ENCODE measurements around the gene TNPO1. TPM values are rescaled to one million over a fixed set of nuclear protein-coding genes. Genes with fewer than 3 reads are reported as not detected.
A peak's percentile ranks its signal among the peaks of the same experiment; 100 is the strongest.

TNPO1 gene
- total and polyA plus RNA-seq, 9 of the 15 experiments (the other 6 are each of a cell fraction or from before 2014, with no cell fraction given) = 20.8 to 176 (median 97.9) TPM

DNA sequence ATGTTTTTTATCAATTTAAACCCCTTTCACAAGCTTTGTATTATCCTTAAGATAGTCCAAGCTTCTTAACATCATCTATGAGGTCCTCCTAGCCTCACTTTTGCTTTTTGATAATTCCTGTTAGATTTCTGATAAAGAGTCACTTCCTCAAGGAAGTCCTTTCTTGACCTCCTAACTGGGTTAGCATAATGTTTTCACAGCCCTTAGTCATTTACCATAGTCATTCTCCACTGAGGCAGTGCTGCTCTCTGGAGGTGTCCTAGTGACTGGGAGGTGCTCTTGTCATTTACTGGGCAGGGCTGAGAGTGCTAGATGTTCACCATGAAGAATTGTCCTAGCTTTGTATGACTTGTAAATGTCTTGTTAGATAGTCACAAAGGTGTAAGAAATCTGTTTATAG is 26.4 kb downstream of the TNPO1 start (continued):
- TF ChIP-seq, protein P1, sequence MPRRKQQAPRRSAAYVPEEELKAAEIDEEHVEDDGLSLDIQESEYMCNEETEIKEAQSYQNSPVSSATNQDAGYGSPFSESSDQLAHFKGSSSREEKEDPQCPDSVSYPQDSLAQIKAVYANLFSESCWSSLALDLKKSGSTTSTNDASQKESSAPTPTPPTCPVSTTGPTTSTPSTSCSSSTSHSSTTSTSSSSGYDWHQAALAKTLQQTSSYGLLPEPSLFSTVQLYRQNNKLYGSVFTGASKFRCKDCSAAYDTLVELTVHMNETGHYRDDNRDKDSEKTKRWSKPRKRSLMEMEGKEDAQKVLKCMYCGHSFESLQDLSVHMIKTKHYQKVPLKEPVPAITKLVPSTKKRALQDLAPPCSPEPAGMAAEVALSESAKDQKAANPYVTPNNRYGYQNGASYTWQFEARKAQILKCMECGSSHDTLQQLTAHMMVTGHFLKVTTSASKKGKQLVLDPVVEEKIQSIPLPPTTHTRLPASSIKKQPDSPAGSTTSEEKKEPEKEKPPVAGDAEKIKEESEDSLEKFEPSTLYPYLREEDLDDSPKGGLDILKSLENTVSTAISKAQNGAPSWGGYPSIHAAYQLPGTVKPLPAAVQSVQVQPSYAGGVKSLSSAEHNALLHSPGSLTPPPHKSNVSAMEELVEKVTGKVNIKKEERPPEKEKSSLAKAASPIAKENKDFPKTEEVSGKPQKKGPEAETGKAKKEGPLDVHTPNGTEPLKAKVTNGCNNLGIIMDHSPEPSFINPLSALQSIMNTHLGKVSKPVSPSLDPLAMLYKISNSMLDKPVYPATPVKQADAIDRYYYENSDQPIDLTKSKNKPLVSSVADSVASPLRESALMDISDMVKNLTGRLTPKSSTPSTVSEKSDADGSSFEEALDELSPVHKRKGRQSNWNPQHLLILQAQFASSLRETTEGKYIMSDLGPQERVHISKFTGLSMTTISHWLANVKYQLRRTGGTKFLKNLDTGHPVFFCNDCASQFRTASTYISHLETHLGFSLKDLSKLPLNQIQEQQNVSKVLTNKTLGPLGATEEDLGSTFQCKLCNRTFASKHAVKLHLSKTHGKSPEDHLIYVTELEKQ (CRISPR knock-in tag; IDR thresholded peaks at IDR 0.05) = no peak
- TF ChIP-seq SNIP1 (IDR thresholded peaks at IDR 0.05; ENCODE audit: low read depth) (no peak), ETV6 (IDR thresholded peaks at IDR 0.05; ENCODE audit: borderline replicate concordance in 1 of 2, low read depth in 2 of 2, low read length in 1 of 2) (peak; percentile 73 to 74; a peak in 3 of 4 replicates), ETV6 (CRISPR knock-in tag; IDR thresholded peaks at IDR 0.05; ENCODE audit: borderline replicate concordance) (no peak), HNRNPUL1 (IDR thresholded peaks at IDR 0.05; ENCODE audit: low read length) (no peak), RCOR1 (IDR thresholded peaks at IDR 0.05; ENCODE audit: borderline replicate concordance in 1 of 2, low read depth in 2 of 2, low read length in 2 of 2) (peak in 1 of 2 experiments; percentile 72; a peak in 1 of 4 replicates), CBFA2T3 (IDR thresholded peaks at IDR 0.05) (no peak)
- TF ChIP-seq, protein P2, sequence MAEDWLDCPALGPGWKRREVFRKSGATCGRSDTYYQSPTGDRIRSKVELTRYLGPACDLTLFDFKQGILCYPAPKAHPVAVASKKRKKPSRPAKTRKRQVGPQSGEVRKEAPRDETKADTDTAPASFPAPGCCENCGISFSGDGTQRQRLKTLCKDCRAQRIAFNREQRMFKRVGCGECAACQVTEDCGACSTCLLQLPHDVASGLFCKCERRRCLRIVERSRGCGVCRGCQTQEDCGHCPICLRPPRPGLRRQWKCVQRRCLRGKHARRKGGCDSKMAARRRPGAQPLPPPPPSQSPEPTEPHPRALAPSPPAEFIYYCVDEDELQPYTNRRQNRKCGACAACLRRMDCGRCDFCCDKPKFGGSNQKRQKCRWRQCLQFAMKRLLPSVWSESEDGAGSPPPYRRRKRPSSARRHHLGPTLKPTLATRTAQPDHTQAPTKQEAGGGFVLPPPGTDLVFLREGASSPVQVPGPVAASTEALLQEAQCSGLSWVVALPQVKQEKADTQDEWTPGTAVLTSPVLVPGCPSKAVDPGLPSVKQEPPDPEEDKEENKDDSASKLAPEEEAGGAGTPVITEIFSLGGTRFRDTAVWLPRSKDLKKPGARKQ (CRISPR knock-in tag; IDR thresholded peaks at IDR 0.05) = no peak
- TF ChIP-seq, protein P3, sequence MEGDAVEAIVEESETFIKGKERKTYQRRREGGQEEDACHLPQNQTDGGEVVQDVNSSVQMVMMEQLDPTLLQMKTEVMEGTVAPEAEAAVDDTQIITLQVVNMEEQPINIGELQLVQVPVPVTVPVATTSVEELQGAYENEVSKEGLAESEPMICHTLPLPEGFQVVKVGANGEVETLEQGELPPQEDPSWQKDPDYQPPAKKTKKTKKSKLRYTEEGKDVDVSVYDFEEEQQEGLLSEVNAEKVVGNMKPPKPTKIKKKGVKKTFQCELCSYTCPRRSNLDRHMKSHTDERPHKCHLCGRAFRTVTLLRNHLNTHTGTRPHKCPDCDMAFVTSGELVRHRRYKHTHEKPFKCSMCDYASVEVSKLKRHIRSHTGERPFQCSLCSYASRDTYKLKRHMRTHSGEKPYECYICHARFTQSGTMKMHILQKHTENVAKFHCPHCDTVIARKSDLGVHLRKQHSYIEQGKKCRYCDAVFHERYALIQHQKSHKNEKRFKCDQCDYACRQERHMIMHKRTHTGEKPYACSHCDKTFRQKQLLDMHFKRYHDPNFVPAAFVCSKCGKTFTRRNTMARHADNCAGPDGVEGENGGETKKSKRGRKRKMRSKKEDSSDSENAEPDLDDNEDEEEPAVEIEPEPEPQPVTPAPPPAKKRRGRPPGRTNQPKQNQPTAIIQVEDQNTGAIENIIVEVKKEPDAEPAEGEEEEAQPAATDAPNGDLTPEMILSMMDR (IDR thresholded peaks at IDR 0.05 in 2 of 3, conservative IDR thresholded peaks at IDR 0.05 in 1 of 3; ENCODE audit: insufficient read depth in 2 of 3, low read depth in 1 of 3, low read length in 3 of 3) = peak; percentile 58 to 73 (median 59)
